Right cardiac atrium (tissue), 5 donors: ENCODE data around the gene UGT2B28. TPM values are rescaled to one million over a fixed set of nuclear protein-coding genes. Genes with fewer than 3 reads are reported as not detected.
"Not testable (repeated sequence)": the region's sequence is repeated elsewhere in the genome, so short reads cannot be mapped to it uniquely, and the experiment has no call there.

Experiments
- ATAC-seq, 2 donors: fragments of 200-7000 bp; cut with Tn5 transposase; one replicate each; pipeline versions ENCODE4 v1.8.0 to v1.9.1; 2020; ENCODE audit warnings: moderate library complexity in 2 of 2, mild to moderate bottlenecking in 1 of 2
- DNase-seq, 3 donors: peaks; one replicate each; pipeline ENCODE4 v3.0.0-alpha.2; 2020
- H3K27ac ChIP-seq: one replicate; pipeline ENCODE4 v1.5.1; 2013; ENCODE audit warnings: mild to moderate bottlenecking, low read length, control low read depth, moderate library complexity
- H3K27me3 ChIP-seq: one replicate; pipeline ENCODE4 v1.6.1; 2013; ENCODE audit not compliant: control insufficient read depth, insufficient read depth
- H3K4me1 ChIP-seq: one replicate; pipeline ENCODE4 v1.6.1; 2013; ENCODE audit warnings: low read length; ENCODE audit not compliant: control insufficient read depth, insufficient read depth
- H3K4me3 ChIP-seq: one replicate; pipeline ENCODE4 v1.5.1; 2013; ENCODE audit warnings: low read length, control low read depth
- H3K9me3 ChIP-seq: one replicate; pipeline ENCODE4 v1.6.1; 2013; ENCODE audit warnings: low read length; ENCODE audit not compliant: control insufficient read depth
- WGBS: extraction: QIAGEN DNeasy Blood & Tissue Kit; methylation state at CpG from one replicate; pipeline ENCODE4 v1.1.7; 2013; 5-methylcytosine and 5-hydroxymethylcytosine counted together
- intact Hi-C, 4 donors: fragments of 100-400 bp; cut with DNase I; formaldehyde crosslinking; loops; one replicate each; pipeline versions ENCODE4 v1.11.0 to v1.14.0; 2022 to 2023
- polyA plus RNA-seq: library from polyadenylated mRNA; stranded (reverse); fragments of 200-250 nt; gene quantifications from one replicate; pipeline ENCODE4 v1.2.3, GENCODE V29; 2013
- total RNA-seq, 4 donors: library from RNA; stranded (reverse); fragmentation: NEBNext Ultra II Directional; extraction: Animal tissue kit (Norgen Biotek cat#: 25700); gene quantifications; one replicate each; pipeline ENCODE4 v1.2.1, GENCODE V29; 2021
- donor health status: healthy with polysubstance abuse.
- donor health status: DM: no; HTN: yes; CAD: no.
- donor health status: DM: no; HTN: no; CAD: no.
- donor health status: DM: no; HTN: yes; CAD: no; lungs with severe emphysema.
- donor health status: DM: yes; HTN: yes; CAD: no.

Gene UGT2B28
- total and polyA plus RNA-seq, 5 donors: not detected

DNA sequence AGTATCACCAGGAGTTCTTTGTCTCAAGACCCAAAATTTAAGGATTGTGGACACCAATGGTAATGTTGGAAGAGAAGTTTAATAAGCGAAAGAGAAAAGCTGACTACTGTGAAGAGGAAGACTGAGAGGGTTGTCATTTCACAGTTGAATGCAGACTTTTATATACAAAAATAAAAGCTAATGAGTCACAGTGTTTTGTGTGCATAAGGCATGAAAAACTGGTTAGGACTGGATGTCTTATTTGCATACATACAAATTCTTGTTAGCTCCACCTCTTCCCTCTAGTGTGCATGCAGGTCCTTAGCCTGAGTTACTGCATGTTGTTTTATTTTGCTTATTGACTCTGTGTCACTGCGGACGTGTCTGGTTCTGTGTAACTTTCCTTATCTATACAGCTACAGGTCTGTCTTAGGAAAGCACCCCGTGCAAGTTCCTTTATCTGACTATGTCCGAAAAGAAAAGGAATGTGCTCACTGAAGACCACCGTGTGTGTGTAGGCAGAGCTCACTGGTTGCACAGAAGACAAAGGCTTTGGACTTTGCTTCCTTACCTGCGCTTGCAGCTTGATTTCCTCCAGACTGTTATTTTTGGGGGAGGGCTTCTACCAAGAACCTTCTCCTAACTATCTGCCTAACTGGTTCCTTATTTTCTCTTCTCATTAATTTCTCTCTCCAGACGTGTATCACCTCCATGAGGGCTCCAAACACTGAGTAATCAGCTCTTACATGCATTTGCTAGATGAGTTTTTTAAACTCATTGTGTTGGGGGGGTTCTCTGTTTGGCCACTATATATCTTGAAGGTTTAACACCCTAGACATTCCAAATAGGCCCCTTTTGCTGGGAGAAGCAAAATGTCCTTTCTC, 63.5 kb downstream of the UGT2B28 start:
- H3K27ac ChIP-seq, H3K9me3 ChIP-seq, intact Hi-C loops, H3K4me3 ChIP-seq, ATAC-seq, H3K27me3 ChIP-seq, H3K4me1 ChIP-seq, DNase-seq: not testable (repeated sequence)
- 31% methylated on average over 8 of the region's 8 CpGs for WGBS

Other genes with a start within 250 kb of the UGT2B28 start
- not detected for gene UGT2B7, start 184.0 kb upstream of the UGT2B28 start, total RNA-seq
- gene UGT2B7, start 184.0 kb upstream of the UGT2B28 start, polyA plus RNA-seq: not detected
- gene UGT2B11, start 65.7 kb upstream of the UGT2B28 start, total RNA-seq: not detected
- gene UGT2B11, start 65.7 kb upstream of the UGT2B28 start, polyA plus RNA-seq: not detected
- gene UGT2B4, start 215.4 kb downstream of the UGT2B28 start, total RNA-seq: 10 to 100 TPM in 3 of 4 donors, not detected in 1; 14.0 to 22.7 (median 16.6) TPM
- gene UGT2B4, start 215.4 kb downstream of the UGT2B28 start, polyA plus RNA-seq: 11.8 TPM